DOHH2 (cell line): ENCODE results near the gene C3orf20.

Experiments used
- EZH2phosphoT487 ChIP-seq: fragments of 200-600 bp; sonication (generic); IDR thresholded peaks from 2 replicates; pipeline ENCODE4 v1.6.1; 2017; ENCODE audit warnings: borderline replicate concordance, mild to moderate bottlenecking, antibody characterized with exemption, low read length, moderate library complexity, mixed read lengths
- TF ChIP-seq, protein P1 (sequence below): fragments of 200-600 bp; sonication (generic); IDR thresholded peaks from one replicate; pipeline ENCODE4 v1.5.1; 2014; ENCODE audit warnings: antibody characterized with exemption, mild to moderate bottlenecking, low read depth, low read length; ENCODE audit not compliant: poor library complexity, severe bottlenecking

DNA sequence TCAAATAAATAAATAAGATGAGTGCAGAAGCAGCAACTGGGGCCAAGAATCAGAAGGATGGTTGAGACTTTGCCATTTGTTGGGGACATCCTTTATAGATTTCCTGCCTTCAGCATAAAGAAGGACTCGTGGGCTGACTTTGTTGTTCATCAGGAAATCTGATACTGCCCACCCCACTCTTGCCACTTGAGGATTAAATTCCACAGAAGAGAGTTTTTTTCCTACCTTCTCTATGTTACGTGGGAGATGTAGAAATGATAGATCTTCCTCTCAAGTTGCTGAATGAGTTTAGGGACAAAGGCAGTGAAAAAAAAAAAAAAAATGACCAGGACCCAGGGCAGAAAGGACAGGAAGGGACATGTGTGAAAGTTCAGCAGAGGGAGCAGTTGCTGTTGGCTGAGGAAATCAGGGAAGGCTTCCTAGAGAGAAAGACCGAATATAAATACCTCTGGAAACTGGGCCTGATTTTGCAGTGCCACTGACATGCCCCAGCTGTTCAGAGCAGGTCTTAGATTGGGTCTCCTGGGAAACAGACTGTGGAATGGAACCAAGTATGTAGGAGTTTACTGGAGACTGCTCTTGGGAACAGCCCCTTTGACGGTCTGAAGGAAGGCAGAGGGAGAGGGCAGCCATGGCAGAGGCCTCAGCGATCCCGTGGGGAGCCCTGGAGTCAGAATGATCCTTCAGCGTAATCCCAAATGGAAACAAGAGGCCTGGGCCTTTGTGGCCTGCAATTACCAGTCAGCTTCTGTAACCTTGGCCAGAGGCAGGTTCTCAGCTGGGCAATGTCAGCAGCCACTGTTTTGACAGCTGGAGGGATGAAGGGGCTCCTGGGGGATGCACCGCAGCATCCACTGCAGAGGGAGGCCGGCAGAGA lies 50.9 kb downstream of the C3orf20 start:
- TF ChIP-seq, protein P1, sequence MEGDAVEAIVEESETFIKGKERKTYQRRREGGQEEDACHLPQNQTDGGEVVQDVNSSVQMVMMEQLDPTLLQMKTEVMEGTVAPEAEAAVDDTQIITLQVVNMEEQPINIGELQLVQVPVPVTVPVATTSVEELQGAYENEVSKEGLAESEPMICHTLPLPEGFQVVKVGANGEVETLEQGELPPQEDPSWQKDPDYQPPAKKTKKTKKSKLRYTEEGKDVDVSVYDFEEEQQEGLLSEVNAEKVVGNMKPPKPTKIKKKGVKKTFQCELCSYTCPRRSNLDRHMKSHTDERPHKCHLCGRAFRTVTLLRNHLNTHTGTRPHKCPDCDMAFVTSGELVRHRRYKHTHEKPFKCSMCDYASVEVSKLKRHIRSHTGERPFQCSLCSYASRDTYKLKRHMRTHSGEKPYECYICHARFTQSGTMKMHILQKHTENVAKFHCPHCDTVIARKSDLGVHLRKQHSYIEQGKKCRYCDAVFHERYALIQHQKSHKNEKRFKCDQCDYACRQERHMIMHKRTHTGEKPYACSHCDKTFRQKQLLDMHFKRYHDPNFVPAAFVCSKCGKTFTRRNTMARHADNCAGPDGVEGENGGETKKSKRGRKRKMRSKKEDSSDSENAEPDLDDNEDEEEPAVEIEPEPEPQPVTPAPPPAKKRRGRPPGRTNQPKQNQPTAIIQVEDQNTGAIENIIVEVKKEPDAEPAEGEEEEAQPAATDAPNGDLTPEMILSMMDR: no peak
- no peak for TF ChIP-seq EZH2phosphoT487
